Measurements from ENCODE around the gene RNF207.

RNF207 gene

GRCh38 chr1:6234502-6235295 lies 28.8 kb downstream of the RNF207 start:
- DNase-seq (ENCODE audit: low read depth), result no peak

- no peak for DNase-seq (ENCODE audit: low read depth)
These were observed 29.4 kb downstream of the RNF207 start for GRCh38 chr1:6235296-6235677.

GRCh38 chr1:6237093-6237492 lies 31.2 kb downstream of the RNF207 start:
- DNase-seq (ENCODE audit: low read depth), result no peak

DNA sequence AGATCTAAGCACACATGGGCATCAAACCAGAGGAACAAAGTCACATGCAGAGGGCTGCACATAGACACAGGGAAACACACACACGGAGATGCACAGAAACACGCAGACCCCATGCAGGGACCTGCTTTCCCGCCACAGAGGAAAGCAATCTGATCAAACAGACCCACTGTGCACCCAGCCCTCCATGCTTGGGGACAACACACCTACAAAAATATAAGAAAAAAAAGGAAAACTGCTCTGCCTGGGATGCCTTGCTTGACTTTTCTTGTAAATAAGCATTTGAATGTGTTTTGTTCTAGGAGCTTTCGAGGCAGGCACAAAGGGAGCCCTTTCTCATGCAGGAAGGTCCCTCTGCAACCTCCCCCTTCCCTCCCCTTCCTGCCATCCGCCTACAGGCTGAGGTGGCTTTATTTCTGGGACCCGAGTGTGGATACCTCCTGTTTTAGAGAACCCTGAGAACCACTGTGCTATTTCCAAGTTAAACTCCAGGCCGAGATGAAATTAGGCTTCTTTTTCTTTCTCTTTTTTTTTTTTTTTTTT lies 33.4 kb downstream of the RNF207 start:
- no peak for DNase-seq (ENCODE audit: low read depth)

GRCh38 chr1:6239950-6240768 lies 34.2 kb downstream of the RNF207 start:
- no peak for DNase-seq (ENCODE audit: low read depth)

GRCh38 chr1:6241107-6241886 lies 35.4 kb downstream of the RNF207 start:
- no peak for DNase-seq (ENCODE audit: low read depth)

DNA sequence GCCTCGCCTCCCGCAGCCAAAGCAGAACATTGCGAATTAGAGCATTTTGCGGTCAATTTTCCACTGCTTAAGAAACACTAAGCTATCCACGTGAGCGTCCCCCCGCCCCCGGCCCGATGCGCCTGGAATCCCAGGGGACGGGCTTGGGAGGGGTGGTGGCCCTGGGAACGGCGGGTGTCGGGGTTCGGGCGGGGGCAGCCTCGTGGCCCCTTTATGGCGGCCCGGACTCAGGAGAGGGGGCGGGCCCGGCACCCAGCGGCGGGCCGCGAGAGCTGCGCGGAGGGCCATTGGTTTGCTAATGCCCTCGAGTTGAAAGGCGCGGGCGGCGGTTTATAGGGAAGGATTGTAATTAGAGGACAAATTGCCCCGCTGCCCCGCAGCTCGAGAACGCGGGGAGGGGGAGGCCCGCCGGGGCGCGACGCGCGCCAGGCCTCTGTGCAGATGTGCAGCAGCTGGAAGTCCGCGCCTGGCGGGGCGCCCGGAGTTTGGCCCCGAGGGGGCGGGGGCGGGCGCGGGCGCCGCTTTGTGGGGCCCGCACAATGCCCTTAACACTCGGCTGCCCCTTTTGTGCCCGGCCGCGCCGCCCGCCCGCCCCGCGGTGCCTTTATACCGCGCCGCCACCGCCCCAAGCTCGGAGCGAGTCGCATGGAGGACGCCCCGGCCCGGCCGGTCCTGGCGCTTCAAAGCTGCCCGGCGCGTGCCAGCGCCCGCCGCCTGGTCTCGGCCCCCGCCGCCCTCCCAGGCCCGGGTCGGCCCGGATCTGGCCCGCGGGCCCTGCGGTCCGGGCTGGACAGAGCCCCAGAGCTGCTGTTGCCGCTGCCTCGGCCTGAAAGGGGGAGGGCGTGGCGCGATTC lies 36.2 kb downstream of the RNF207 start:
- no peak for DNase-seq (ENCODE audit: low read depth)

DNA sequence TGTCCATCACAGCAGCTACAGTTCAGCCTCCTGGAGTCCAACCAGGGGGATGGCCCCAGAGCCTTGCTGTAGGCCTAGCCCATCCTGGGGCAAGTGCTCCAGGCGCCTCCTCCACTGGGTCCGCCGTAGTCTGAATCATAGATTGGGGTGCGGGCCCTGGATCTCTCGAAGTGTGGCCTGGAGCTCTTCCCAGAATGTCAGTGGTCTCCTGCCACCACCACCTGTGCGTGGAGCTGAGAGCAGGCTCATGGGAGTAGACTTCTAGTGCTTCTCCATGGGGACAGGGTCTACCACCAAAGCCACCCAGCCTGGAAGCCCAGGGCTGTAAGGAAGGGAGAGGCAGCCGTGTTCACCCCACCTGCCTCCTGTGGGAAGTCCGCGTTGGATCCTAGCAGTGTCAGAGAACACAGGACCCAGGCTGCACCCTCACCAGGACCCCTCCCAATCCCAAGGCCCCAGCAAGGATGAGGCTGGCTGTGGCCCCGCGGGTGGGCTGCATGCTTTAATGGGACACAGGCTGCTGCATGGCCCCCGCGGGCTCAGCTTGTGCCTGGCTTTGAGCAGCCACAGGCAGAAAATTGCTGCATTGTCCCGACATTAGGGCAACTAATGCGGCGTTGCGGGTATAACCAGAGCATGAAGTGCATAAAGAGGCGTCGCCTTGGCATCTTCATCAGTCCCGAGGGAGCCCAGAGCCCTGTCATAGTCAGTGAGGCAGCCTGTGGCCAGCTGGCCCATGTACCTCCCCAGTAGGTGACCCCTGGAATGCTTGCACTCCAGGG lies 37.3 kb downstream of the RNF207 start:
- no peak for DNase-seq (ENCODE audit: low read depth)

- no peak for DNase-seq (ENCODE audit: low read depth)
These were observed 38.1 kb downstream of the RNF207 start, which contains the start of gene HES3 for GRCh38 chr1:6243993-6244392. Gene HES3, plus strand, starts transcription at chr1:6244179. Its CDS starts 187 bp downstream, at chr1:6244366.

- no peak for DNase-seq (ENCODE audit: low read depth)
These were observed 38.6 kb downstream of the RNF207 start for GRCh38 chr1:6244401-6245049.

DNA sequence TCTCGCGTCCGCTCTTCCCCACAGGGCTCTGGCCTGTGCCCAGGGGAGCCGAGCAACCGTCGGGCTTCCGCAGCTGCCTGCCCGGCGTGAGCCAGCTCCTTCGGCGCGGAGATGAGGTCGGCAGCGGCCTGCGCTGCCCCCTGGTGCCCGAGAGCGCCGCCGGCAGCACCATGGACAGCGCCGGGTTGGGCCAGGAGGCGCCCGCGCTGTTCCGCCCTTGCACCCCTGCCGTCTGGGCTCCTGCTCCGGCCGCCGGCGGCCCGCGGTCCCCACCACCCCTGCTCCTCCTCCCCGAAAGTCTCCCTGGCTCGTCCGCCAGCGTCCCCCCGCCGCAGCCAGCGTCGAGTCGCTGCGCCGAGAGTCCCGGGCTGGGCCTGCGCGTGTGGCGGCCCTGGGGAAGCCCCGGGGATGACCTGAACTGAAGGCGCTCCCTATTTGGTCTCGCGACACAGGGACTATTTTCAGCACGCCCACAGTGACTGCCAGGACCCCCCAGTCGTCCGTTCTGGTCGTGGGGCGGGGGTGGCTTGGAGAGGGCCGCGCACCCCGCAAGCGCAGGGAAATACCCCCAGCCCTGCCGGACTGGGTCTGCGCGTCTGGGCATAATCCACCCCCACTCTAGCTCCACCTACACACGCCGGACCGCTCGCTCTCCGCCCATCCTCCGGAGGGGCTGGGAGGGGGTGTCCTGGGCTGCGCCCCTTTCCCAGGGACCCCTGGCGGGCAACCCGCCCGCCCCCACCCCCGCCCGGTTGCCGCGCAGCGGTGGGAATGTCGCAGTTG lies 39.4 kb downstream of the RNF207 start:
- peak; percentile 60 for DNase-seq (ENCODE audit: low read depth)

DNA sequence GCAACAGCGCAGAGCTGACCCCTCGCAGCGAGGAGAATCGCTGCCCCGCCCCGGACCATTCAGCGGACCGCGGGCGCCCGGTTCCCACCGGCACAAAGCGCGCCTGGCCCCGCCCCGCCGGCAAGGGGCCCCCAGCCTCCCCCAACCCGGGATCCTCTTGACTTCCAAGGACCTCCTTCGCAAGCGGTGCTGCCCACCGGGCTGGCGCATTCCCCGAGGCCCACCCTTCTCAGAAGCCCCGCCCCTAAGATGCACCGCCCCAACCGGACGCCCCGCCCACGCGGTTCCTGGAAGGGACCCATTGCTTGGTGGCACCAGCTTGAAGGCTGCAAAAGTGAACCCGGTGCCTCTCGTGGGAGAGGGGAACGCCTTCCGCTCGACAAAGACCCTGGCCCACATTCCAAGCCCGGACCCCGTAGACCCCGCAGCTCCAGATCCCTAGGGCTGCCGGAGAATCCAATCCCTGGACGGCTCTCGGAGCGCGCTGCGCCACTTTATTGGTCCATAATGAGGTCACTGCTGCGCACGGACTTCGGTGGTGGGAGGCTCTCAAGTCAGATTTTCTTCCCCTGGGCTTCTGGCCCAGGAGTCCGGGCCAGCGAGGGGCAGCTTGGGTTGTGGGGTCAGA lies 40.1 kb downstream of the RNF207 start:
- no peak for DNase-seq (ENCODE audit: low read depth)

GRCh38 chr1:6246497-6247467 lies 40.9 kb downstream of the RNF207 start:
- DNase-seq (ENCODE audit: low read depth), result peak; percentile 72

GRCh38 chr1:6247651-6248050 lies 41.7 kb downstream of the RNF207 start:
- no peak for DNase-seq (ENCODE audit: low read depth)

DNA sequence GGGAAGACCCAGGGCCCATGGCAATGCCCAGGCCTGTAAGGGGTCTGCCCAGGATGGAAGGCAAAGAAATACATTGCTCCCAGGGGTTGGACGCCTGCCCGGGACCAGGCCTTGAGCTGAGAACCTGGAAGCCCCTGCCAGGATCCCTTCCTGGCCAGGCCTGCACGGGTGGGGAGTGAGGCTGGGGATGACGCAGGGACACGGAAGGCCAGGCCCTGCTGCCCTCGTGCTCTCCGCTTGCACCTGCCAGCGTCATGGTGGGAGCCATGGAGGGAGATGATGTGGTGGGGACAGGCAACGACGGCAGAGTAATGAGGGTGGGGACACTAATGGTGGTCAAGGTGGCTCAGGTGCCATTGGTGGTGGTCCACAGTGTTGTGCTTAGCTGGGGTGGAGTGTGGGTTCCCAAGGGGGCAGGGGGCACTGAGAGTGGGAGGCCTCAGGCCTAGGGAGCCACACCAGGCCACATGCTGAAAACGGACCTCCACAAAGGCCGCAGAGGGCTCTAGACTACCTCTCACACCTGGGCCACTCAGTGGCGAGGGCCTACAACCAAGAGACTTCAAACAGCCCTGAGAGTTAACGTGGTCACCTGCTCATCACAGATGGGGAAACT lies 42.4 kb downstream of the RNF207 start:
- DNase-seq (ENCODE audit: low read depth), result no peak

- no peak for DNase-seq (ENCODE audit: low read depth)
These were observed 43.2 kb downstream of the RNF207 start for GRCh38 chr1:6248932-6249738.
